GM19328 (cell line): ENCODE results near the gene COL5A2.

Experiments used
- ATAC-seq: cut with Tn5 transposase; IDR thresholded peaks from one replicate; pipeline ENCODE4 v1.9.1; 2021; ENCODE audit warnings: mild to moderate bottlenecking, moderate library complexity; ENCODE audit not compliant: unreplicated experiment

The COL5A2 gene

DNA sequence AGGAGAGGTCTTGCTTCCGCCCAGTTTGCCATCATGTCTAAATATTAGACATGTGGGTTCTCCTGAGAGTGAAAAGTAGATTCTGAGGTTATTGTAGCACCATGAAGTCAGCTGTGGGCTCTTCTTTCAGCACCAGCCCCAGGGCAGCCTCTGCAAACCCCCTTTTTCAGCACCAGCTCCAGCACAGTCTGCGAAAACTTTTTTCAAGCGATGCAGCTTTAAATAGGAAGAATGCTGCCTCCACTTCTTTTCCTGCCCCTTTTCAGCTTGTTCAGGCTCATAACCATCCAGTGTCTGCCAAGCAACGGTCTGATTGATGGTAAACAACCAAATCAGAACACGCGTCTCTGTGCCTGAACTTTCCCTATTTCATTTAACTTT lies at the start of gene COL5A2:
TSS of gene COL5A2 (minus strand) at position 192 of the 381 bp plus-strand sequence. CDS start at position 35, 157 bp downstream.
- ATAC-seq = no peak

DNA sequence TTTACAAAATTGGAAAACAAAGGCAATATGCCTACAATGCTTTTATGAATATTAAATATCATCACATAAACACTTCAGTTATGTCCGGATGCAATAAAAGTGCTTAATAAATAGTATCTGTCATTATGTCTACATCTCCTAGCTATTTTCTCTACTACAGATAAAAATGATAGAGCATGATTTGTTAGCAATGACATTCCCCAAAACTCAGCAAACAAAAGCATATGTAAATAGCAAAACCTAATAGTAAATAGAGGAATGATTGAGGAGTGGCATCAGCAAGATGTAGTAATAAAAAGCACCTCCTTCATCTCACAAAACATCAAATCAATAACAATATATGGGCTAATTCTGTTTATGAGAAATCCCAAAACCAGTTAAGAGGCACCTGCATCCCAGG lies 46.5 kb upstream of the COL5A2 start:
- no peak for ATAC-seq

DNA sequence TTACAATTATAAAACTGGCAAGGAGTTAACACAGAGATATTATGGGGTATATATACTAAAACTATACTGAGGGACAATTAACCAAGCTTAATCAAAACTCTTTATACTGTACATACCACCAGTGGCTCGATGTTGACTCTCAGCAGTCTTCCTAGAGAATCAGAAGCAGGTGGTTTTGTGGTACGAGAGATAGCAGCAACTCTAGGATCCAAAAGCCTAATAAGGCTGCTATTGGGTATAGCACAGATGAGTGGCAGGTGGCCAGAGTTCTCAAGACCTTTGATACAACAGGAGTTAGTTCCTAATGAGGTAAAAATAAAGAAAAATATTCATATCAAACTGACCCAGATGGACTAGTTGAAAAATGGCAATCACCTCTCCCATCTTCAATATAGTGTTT lies 45.5 kb upstream of the COL5A2 start:
- ATAC-seq = no peak

DNA sequence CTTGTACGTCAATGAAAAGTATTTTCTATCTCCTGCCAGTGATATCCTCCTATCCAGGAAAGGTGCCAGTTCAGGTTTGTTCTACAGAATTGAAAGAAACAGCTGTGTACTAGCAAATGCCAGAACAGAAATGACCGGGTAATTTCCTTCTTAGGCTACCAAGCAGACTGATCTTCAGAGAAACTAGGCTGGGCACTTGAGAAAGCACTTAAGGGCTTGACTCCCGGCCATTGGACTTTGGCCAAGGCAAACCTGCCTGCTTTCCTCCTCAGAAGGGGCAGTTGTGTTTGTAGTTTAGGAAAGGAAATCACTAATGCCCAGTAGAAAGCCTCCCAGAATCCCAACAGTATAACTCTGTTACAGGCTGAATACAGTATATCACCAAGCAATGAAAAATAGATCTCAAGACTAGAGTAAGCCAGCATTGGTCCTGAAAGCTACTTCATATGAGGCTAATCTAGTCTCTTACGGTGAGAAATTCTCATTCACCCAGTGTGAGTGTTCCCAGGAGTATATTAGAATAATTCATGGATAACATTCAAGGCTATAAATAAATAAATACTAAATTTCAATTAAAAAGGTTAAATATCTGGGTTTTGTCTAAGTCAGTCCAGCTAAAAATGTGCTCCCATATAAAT lies 43.0 kb upstream of the COL5A2 start:
- no peak for ATAC-seq

DNA sequence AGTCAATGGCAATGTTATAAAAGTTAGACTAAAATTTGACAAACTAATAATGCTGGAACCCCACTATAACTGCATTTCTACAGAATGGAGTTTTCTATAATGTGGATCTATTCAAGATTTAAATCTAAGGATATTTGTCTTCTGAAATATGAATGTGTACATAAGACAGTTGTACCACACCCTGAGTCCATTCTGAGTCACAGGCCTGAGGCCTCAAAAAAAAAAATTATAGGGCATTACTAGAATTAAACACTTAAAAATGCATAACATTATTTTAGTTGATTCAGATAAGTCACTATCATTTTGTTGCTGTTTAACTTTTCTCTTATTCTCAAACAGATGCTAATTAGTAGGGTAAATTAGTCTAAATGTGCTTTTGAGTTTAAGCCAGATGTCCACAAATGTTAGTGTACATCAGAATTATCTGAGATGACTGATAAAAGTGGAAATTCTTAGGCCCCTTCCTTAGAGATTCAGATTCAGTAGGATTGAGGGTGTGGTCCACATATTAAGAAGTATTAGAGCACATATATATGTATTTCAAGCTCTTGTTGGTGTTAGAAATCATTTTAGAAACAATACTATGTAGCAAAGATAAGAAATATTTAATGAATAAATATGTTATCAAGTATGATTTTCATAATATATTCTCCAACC lies 42.4 kb upstream of the COL5A2 start:
- no peak for ATAC-seq

DNA sequence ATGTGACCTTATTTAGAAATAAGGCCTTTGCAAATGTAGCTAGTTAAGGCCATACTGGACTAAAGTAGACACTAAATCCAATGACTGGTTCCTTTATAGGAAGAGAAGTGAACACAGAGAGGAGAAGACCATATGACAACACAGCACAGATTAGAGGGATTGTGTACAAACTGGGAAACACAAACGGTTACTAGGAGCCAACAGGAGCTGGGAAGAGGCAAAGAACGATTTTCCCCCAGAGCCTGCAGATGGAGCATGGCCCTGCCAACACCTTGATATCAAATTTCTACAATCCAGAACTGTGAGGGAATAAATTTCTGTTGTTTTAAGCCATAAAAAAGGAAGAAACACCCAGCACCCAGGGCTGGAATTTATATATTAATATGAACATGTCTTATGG lies 38.7 kb upstream of the COL5A2 start:
- ATAC-seq = no peak

DNA sequence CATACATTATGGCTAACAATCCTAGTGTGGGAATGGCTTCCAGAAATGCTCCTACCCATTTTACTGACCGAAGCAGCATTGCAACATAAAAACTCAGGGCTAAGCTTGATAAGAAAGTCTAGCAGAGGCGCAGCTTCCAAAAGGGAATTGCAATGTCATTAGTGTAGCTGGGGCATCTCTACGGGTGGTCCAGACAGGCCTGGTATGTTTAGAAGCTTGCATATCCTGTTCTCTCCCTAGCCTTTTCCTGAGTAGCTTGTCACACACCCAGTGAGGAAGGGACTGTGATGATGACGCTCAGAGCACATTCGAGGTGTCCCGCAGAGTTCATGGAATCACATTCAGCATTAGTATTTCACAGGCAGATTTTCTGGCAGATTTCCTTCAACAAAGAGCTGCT lies 38.0 kb upstream of the COL5A2 start:
- no peak for ATAC-seq

DNA sequence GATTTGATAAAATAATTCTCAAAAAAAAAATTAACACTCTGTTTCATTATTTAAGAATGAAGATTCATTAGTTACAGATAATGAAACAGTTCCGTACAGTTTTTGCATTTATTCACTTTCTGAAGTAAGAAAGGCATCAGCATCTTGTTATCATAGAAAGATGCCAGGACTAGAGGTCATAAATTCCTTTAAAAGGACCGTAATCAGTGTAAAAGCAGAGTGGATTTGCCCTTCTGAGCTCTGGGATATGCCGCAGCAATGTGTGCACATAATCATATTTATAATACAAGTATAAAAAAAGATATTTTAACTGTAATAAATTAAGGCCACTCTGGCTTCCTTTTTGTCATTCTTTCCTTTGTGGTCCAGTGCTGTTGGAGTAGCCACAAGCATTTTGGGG lies 37.5 kb upstream of the COL5A2 start:
- no peak for ATAC-seq

DNA sequence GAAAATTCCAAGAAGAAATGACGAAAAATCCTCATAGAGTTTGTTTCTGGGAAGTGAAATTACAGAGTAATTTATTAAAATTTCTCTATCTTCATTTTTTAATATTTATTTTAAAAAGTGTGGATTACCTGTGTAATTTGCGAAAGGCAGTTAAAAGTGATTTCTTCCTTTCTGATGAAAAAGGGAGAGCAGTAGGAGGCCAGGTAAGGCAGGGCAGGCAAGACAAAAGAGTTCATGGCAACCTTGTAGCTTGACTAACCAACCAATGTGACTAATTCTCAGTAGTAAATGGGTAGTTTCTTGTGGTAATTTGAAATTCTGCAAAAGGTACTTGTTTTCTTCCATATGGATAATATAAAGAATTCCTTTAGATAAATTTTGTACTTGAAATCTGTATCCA lies 34.9 kb upstream of the COL5A2 start:
- no peak for ATAC-seq

DNA sequence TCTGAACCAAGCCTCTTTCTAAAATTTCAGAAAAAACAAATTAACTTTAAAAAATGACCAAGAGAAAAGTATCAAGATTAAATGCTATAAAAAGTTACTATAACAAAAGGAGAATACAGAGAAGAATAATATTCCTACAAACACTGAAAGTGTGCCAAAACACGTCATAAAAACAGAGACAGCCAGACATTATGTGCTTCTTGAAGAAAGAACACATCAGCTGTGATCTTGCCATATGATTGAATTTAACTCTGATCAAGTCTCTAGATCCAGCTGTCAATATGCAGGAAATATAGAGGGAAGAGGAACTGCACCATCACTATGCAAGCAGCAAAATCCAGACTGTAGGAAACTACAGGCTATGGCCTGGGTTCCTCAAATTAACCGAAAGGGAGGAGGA lies 33.7 kb upstream of the COL5A2 start:
- ATAC-seq = no peak

DNA sequence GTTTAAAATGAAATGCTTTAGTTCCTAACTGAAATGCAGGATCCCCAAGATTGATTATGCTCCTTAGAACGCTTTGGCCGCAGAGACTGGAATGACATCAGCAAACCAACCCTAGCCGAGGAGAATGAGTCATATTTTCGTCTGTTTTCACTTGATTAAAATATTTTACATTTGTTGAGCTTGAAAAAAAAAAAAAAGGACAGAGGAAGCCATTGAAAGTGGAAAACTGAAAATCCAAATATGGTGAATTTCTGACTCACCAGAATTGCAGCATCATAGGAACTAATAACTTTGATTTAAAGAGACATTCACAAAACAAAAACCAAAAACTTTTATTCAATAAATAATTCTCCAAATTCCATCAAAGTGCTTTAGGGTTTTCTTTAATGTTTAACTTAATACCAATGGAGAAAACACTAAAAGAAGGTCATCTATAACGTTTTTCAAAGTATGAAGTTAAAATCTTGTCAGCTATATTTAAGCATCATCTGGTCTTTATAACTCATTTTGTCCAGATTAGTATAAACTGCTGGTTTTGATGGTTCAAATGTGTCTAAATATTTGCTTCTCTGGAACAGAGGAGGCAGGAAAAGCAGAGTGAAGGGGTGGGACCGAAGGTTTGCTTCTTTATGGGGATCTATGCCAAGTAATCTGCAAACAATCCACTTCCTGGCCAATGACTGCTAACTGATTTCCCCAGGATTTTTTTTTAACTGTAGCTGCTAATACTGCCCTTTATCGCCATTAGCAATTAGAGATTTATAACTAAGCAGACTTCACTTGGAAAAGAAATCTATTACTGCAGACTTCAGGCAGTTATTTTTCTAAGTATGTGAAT lies 30.9 kb upstream of the COL5A2 start:
- no peak for ATAC-seq

DNA sequence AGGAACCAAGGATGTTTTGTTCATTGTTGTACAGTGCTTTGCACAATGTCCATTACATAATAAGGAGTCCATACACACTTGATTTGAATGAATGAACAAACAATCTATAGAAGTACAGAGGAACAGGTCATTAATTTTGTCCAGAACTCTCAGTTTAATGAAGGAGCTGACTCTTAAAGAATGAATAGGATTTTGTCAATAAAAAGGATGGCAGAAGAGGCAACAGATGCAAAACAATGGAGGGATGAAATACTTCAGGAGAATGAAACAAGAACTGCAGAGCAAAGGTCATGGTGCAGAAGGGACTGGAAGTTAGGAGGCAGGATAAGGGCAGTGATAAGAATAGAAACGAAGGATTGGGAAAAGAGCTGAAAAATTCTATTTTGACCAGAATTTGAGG lies 28.7 kb upstream of the COL5A2 start:
- ATAC-seq = no peak

DNA sequence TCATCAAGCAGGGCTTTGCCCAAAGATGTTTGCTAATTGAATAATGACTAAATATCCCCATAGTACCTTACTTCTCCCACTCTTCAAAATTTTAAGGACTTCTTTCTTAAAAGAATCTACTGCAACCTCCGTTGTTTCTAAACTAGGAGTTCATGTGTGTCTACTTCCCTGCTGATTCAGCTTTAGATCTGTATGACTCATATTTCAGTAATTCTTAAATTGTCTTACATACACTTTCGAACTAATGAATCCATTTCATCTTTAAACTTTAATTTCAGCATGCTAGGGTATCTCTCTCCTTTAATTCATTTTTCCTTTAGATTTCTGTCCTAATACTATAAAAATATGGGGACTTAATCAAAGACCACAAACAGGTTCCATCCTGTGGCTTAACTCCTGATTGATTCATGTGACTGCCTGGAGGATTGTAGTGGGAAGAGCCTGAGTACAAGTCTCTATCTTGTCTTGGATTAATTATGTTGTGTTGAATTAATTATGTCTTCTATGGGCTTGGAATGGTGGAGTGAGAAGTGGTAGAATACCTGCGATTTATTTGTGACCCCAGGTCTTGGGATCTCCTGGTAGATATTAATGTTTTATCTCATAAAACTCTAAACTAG lies 24.9 kb upstream of the COL5A2 start:
- ATAC-seq = no peak

DNA sequence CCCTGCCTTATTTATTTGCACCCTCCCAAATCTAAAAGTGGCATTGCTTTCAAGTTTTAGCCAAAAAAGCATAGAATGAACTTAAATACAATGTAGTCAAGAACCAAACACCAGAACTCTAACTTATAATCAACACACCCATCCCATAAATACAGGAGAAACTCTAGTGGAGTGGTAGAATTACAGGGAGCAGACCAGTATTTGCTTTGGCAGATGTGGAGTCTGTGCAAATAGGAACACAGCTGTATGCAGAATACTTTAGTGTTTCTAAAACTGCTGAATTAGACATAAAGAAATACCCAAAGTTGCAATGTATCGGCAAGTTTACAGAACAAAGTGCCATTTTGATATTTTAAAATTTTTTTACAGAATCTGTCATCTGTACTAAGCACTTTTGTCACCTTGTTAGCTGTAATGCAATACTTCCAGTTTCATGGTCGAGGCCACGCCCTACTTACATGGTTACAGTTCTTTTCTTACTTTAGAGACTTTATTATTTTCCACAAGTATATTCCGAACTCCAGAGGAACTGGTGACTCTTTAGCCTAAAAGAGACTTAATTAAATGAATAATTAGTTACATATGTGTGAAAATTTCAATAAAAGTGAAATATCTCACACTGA lies 23.7 kb upstream of the COL5A2 start:
- ATAC-seq = no peak

DNA sequence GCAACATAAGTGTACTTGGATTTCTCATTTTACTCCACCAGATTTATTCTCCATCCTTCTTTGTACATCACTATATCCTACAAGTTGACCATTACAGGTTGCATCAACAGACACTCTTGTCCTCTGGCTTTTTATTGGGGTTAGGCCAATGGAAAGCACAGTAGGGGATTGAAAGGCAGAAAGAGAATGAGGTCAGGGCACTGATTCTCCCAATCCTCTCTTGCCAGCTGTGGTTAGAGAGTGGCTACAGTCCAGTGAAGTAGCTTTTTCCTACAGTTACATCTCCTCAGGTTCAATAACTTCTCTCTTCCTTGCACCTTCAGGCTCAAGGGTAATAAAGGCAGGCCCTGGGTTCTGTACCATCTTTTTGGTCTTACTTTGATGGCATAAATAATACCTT lies 20.2 kb upstream of the COL5A2 start:
- no peak for ATAC-seq

DNA sequence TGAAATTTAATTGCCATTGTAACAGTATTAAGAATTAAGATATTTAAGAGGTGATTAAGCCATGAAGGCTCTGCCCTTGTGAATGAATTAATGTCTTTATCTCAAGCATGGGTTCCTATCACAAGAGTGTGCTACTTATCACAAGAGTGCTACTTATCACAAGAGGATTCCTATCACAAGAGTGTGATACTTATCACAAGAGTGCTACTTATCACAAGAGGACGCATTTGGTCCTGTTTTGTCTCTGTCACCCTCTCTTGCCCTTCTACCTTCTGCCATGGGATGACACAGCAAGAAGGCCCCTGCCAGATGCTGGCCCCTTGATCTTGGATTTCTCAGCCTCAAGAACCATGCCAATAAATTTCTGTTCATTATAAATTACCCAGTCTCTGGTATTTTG lies 13.2 kb upstream of the COL5A2 start:
- ATAC-seq = no peak

DNA sequence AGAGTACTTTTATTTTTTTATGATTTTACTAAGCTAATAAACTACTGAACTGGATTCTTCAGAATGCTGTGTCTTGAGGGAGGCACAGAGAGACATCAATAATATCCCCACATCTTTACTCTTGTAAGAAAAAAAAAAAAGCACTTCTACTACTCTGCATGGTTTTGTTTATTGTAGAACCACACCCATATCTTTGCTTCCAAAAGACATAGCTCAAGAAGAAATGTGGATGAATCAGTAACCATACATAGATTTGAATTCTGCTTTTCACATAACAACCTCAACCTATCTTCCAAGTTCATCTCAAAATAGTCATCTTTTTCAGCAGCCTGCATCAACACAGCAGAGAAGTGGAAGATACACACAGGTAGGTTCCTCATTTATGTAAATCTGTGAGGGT lies 12.2 kb upstream of the COL5A2 start:
- no peak for ATAC-seq

DNA sequence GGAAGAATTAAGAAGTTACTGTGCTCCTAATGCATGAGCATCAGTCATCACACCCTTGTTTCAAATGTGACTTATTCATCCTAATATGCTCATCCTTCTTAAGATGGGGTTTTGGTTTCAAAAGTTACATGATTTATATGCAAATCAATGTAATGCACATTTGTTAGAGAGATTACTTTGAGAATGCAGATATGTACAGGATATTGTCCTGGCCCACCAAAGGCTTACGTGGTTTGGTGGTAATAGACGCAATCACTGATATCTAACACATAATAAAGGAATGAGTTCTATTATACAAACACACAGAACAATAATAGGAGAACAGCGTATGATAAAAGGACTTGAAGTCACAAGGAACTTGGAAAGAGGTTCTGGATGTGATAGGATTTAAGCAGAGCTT lies 11.1 kb upstream of the COL5A2 start:
- ATAC-seq = no peak

DNA sequence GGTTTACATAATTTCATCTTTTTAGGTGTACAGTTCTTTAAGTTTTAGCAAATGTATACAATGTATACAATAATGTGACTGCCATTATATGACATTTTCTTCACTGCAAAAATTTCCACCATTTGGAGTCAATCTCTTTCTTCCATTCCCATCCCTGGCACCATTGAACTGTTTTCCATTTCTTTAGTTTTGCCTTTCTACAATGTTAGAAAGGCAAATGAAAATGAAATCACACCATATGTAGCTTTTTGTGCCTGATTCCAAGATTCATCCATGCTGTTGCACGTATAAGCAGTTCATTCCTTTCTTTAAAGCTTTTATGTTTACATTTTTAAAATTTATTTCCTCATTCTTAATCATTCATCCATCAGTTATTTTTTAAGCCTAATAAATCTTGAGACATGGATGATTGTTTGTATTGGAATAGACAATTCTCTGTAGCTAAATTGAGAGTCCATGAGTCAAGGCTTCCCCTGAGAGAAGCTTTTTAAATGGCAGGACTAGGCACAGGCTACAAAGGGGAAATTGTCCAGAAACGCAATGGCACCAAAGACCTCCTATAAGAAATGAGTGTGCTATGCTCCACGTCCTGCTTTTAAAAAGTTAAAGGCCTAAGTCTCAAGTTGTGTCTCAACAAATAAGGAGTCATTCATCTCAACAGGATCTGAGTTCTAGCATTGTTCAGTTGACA lies 8.7 kb upstream of the COL5A2 start:
- ATAC-seq = no peak

DNA sequence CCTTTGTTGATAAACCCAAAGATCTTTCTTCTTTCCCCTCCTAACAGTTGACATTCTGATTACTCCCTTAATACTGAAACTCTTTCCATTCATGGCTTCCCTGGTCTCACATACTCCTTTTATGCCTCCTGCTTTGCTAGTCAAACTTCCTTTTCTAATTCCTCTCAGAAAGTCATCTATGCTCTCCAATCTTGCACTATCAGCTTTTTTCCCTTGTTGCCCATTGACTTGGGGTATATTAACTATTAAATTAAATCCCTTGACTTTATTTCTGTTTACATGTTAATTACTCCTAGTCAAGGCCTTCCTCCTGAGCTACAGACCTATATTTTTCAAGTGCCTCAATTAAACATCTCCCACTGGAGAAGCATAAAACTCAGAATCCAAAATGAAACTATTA lies 3.6 kb upstream of the COL5A2 start:
- ATAC-seq = no peak

DNA sequence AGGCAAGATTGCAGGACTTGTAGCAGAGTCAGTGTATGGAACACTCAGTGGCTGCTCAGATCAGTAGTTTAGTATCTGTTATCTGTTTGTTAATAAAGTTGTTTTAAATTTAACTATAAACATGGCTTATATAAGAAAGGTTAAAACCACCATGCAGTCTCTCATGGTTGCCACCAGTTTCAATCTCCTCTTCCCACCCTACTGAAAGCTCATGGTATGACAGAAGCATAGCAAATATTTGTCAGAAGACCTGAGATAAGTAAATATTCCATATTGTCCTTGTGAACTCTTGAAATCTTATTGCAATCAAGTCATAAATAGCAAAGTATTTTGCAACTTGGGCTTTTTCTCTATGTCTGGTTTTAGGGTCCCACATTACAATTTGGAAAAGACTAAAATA lies 2.1 kb upstream of the COL5A2 start:
- ATAC-seq = no peak
